BJ (cell line): ENCODE measurements around the gene ANKRD22. TPM values are rescaled to one million over a fixed set of nuclear protein-coding genes. Genes with fewer than 3 reads are reported as not detected.

Experiments used
- CTCF ChIA-PET: fragments of 350-600 bp; formaldehyde crosslinking; extraction: SDS; loops from one replicate; lab custom pipeline; 2021; ENCODE audit warnings: antibody characterized with exemption, inconsistent platforms; lab: Yijun Ruan, JAX
- POLR2A ChIA-PET: fragments of 300-600 bp; sonication (Branson Sonifier 250); formaldehyde crosslinking; extraction: SDS; loops from one replicate; lab custom pipeline; 2021; ENCODE audit warnings: antibody characterized with exemption; lab: Charles Lee
- DNase-seq: peaks from one replicate; pipeline ENCODE4 v3.0.0-alpha.2; 2011; ENCODE audit warnings: low read depth
- H3K27me3 ChIP-seq: 2 replicates; pipeline ENCODE4 v1.6.0; 2011; ENCODE audit warnings: low read length; ENCODE audit not compliant: control insufficient read depth, insufficient read depth
- H3K36me3 ChIP-seq: 2 replicates; pipeline ENCODE4 v1.5.1; 2011; ENCODE audit warnings: low read length; ENCODE audit not compliant: control insufficient read depth, insufficient read depth
- H3K4me3 ChIP-seq: 2 replicates; pipeline ENCODE4 v1.5.1; 2011; ENCODE audit warnings: low read depth, mild to moderate bottlenecking, control low read depth, low read length
- CTCF ChIP-seq: IDR thresholded peaks from 2 replicates; pipeline ENCODE4 v1.5.1; 2011; ENCODE audit warnings: low read depth, mild to moderate bottlenecking, control low read depth, inconsistent platforms, low read length, moderate library complexity; ENCODE audit not compliant: insufficient read depth
- polyA plus RNA-seq: library from polyadenylated mRNA; depleted of rRNA; stranded (reverse); fragments of >200 nt; gene quantifications from 2 replicates; pipeline ENCODE4 v1.2.3, GENCODE V29; 2011

ANKRD22 gene
- polyA plus RNA-seq, 1 experiment, result not detected

DNA sequence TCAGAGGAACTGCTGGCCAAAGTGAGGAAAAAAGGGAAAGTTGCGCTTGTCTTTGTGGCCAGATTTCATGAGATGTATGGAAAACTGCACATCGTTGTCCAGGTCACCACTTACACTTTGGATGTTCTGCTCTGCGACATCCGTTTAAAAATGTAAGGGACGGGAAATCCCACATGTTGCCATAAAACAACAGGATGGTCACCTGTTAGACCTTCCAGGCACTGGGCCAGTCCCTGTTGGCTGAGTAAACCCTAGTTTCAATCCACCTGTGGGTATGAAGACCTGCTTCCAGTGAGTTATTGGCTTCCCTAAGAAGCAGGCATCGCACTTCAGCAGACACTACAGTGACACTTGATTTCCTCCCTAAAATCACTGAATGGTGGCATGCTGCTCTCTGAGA, 25.7 kb upstream of the ANKRD22 start:
- Histone ChIP-seq H3K36me3 (no peaks in the 10 kb centered on the region), H3K27me3 (no peaks in the 10 kb centered on the region), H3K4me3 (no peak overlapping the region)
- DNase-seq, result no peak
- TF ChIP-seq CTCF, result no peak
- CTCF ChIA-PET, result interaction anchor here (0.7 kb wide), 1 partner anchor 41 kb away, joined by 4 read pairs; no protein-coding TSS in a partner anchor
- POLR2A ChIA-PET, result no interaction called here

- Histone ChIP-seq H3K4me3 (no peak overlapping the region), H3K27me3 (no peaks in the 10 kb centered on the region), H3K36me3 (no peaks in the 10 kb centered on the region)
- DNase-seq, result no peak
- POLR2A ChIA-PET, result no interaction called here
- CTCF ChIA-PET, result interaction anchor here (1.2 kb wide), 1 partner anchor 38 kb away, joined by 3 read pairs; no protein-coding TSS in a partner anchor
- TF ChIP-seq CTCF, result no peak
Observed at GRCh38 chr10:88875081-88875480, 23.4 kb upstream of the ANKRD22 start.

DNA sequence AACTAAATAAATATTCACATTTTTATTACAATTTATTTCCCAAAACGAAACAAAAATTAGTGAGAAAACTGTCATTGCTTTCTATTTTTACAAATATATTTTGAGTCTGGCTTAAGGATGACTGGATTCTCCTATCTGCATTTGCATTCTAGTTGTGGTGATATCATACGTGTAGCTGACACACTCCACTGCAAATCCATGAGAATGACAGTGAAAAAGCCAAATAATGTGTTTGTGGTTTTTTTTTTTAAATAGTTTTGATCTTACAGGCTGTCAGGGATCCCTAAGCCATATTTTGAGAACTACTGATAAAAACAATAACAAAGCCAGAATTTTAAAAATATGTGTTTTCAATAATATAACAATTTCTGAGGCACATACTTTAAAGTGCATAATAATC, 22.6 kb upstream of the ANKRD22 start:
- no peak for TF ChIP-seq CTCF
- ChIA-PET POLR2A (no interaction called here), CTCF (interaction anchor here (1.2 kb wide), 1 partner anchor 38 kb away, joined by 3 read pairs; no protein-coding TSS in a partner anchor)
- DNase-seq, result no peak
- no peaks in the 10 kb centered on the region for H3K36me3 ChIP-seq
- no peak overlapping the region for H3K4me3 ChIP-seq
- H3K27me3 ChIP-seq, result no peaks in the 10 kb centered on the region

- no peak overlapping the region for H3K4me3 ChIP-seq
- no peak for DNase-seq
- POLR2A ChIA-PET, result no interaction called here
- CTCF ChIA-PET, result interaction anchor here (0.9 to 1.5 kb wide), 3 partner anchors 11 to 60 kb away, joined by 3 read pairs; no protein-coding TSS in a partner anchor
- no peak for TF ChIP-seq CTCF
- no peaks in the 10 kb centered on the region for H3K36me3 ChIP-seq
- no peaks in the 10 kb centered on the region for H3K27me3 ChIP-seq
Observed at GRCh38 chr10:88873757-88874156, 22.1 kb upstream of the ANKRD22 start.

DNA sequence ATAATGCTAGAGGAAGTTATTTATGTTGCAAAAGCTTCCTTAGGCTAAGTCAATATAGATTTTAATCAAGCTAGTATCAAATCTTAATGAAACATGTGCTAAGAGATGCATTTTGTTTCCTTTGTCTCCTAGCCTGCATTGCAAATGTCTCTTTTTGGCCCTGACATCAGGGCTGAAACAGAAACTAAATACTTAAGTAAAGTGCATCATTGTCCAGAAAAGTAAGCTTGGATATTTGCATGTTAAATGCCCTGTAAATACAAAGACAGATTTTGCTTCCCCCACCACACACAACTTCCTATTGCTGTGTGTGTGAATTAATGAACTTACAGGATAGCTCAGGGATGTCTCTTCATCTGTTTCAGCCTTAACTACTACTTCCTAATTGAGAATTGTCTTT, 18.4 kb upstream of the ANKRD22 start:
- POLR2A ChIA-PET, result no interaction called here

More for the DNA sequence above, 18.4 kb upstream of the ANKRD22 start:
- Histone ChIP-seq H3K36me3 (no peaks in the 10 kb centered on the region), H3K27me3 (peaks cover 1% of the 10 kb centered on the region; the same call in 1 of the 2 replicates), H3K4me3 (no peak overlapping the region)
- no peak for TF ChIP-seq CTCF
- no peak for DNase-seq
- CTCF ChIA-PET, result interaction anchor here (0.8 to 1.6 kb wide), 3 partner anchors 10 to 63 kb away, joined by 3 to 8 read pairs (median 7); partner anchors contain the start of gene STAMBPL1
